ENCODE data around the gene RHCE. TPM values are rescaled to one million over a fixed set of nuclear protein-coding genes. Genes with fewer than 3 reads are reported as not detected.

RHCE gene
- total RNA-seq, 4 donors from 2014 or later = 0.44 TPM; not detected in 3

DNA sequence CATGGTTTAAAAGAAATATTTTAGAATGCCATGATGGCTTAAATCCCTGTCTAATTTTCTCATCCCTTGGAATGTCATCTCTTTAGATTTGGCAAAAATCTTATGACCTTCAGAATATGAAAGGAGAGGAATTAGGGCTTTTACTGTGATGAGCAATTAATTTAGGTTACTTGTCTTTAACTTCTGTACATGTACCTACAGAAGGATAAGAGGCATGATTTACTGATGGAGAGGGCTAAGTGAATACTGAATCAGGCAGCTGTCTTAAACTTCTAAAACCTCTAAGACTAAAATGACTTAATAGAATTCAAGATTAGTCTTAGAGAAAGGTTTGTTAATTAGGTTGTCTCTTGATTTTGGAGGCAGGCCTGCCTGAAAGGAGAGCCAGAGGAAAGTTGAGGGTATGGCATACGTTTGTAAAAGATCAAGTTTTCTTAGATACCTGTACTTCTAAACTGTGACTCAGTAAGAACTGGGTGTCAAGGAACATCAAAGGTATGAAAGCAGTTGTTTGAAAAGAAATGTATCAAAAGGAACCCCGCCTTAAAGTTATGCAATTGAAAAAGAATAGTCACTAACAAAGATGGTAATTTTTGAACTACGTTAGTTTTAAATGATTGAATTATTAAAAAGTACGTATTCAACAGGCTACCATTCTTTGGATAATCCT lies 22.5 kb upstream of the RHCE start:
- ATAC-seq (ENCODE audit: low FRiP score) (no peak), DNase-seq (ENCODE audit: low spot score) (no peak)
- TF ChIP-seq, protein P1, sequence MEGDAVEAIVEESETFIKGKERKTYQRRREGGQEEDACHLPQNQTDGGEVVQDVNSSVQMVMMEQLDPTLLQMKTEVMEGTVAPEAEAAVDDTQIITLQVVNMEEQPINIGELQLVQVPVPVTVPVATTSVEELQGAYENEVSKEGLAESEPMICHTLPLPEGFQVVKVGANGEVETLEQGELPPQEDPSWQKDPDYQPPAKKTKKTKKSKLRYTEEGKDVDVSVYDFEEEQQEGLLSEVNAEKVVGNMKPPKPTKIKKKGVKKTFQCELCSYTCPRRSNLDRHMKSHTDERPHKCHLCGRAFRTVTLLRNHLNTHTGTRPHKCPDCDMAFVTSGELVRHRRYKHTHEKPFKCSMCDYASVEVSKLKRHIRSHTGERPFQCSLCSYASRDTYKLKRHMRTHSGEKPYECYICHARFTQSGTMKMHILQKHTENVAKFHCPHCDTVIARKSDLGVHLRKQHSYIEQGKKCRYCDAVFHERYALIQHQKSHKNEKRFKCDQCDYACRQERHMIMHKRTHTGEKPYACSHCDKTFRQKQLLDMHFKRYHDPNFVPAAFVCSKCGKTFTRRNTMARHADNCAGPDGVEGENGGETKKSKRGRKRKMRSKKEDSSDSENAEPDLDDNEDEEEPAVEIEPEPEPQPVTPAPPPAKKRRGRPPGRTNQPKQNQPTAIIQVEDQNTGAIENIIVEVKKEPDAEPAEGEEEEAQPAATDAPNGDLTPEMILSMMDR (IDR thresholded peaks at IDR 0.05) = no peak

DNA sequence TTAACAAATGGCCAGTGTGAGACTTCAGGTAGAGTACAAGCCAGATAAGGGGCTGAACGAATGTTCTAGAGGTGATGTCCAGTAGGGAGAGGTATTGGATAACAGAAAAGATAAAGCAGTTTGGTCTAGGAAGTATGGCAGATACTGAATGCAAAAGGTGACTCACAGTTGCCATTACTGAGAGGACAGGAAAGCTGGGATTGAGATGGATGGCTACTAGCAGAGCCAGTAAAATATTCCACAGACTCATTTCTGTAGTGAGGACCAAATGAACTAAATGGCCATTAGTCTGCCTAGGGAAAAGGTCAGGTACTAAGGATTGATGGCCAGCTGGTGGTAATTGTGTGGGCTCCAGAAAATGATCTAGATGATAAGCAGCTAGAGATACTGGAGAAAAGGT lies 21.6 kb upstream of the RHCE start:
- DNase-seq (ENCODE audit: low spot score) (no peak), ATAC-seq (ENCODE audit: low FRiP score) (peak; percentile 48)
- TF ChIP-seq, protein P1 (IDR thresholded peaks at IDR 0.05) = no peak

DNA sequence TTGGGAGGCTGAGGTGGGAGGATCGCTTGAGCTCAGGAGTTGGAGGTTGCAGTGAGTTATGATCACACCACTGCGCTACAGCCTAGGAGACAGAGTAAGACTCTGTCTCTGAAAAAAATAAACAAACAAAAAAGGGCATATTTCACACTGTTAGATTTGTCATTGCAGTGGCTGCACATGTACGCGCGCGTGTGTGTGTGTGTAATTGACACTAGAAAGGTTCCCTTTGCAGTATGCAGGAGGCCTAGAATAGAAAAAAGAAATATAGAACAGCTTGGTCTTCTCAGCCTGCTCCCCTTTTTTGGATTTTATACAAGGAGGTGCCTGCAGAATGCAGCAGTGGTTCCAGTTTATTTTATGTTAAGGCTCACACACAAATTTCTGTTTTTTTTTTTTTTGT lies 18.7 kb upstream of the RHCE start:
- no peak for ATAC-seq (ENCODE audit: low FRiP score)
- no peak for DNase-seq (ENCODE audit: low spot score)
- TF ChIP-seq, protein P1 (IDR thresholded peaks at IDR 0.05) = no peak

DNA sequence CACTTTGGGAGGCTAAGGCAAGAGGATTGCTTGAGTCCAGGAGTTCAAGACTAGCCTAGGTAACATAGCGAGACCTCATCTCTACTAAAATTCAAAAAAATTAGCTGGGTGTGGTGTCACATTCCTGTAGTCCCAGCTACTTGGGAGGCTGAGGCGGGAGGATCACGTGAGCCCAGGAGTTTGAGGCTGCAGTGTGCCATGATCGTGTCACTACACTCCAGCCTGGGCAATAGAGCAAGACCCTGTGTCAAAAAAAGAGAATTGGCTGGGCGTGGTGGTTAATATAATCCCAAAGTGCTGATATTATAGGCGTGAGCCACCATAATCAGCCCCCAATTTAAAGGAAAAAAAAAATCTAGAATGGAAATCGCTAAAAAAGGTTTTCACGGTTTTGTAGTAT lies 17.0 kb upstream of the RHCE start:
- ATAC-seq (ENCODE audit: low FRiP score) = no peak
- DNase-seq (ENCODE audit: low spot score) = no peak
- TF ChIP-seq, protein P1 (IDR thresholded peaks at IDR 0.05) = no peak

DNA sequence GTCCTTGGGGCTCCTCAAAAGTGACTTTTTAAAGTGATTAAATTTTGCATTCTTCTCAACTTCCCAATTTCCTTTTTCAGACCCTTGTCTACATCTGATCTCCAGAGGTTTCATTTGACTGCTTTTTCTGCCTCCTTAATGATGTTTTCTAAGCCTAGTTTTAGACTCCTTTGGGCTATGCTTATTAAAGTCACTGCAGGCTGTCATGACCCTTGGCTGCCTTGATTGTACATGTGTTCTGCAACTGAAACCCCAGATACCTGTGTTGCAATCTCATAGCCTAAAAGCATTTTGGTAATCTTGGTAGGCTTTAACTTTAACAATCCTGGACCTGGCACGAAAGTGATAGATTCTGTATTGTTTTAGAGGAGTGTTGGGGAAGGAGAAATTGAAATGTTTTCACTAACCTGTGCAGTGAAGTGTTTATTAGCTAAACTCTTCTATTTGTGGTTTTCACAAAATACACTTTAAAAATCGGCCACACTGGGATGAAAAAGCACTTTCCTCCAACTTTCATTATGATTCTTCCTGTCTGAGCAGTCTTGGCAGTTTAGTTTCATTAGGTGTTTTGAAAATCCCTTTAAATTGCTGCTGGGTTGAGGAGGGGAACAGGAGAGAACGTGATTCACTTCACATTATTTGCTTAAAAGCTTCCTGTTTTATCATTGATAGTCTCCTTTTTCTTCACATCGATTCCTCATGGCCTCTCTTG lies 14.9 kb upstream of the RHCE start:
- DNase-seq (ENCODE audit: low spot score) = no peak
- TF ChIP-seq, protein P1 (IDR thresholded peaks at IDR 0.05) = no peak

DNA sequence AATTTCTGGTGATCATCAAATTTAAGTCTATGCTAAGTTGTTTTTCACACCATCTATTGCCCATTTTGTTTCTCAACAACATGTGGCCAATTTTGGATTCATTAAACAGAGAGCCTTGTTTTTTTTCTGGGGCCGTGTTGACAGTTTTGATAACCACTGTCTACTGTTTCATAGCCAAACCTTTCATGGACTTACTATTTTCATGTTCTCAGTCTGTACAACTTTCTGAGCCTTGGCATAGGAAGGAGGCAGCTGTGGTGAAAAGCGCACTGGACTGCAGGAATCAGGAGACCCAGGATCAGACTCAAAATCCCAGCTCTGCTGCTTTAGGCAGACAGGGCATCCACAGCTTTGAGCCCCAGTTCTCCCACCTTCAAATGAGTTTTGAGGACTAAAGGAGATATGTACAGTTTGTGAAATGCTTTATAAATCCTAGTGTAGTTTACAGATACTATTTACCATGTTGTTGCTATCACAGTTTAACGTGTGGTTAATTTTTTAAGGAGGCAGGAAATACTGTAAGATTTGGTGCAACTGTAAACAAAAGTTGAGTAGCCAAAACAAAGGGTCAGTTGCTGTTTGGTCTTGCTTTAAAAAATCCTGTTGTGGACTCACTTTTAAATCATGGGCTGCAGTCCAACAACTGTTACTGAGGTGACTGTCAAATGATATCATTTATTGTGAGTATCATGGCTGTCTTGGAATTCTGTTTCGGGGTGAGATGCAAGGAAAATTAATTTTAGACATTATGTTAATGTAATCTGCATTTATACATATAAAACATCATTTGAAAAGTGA lies 13.0 kb upstream of the RHCE start:
- no peak for ATAC-seq (ENCODE audit: low FRiP score)
- no peak for DNase-seq (ENCODE audit: low spot score)
- TF ChIP-seq, protein P1 (IDR thresholded peaks at IDR 0.05) = no peak

More for the DNA sequence above, 14.9 kb upstream of the RHCE start:
- no peak for ATAC-seq (ENCODE audit: low FRiP score)

Measured in omental fat pad (tissue), 4 donors.